SK-N-SH treated with all-trans-retinoic acid at 6 μM for 48 hours (cell line): ENCODE data around the gene NKAPL.

Source experiments
- ARNTL ChIP-seq: fragments of 450-650 bp; formaldehyde crosslinking; IDR thresholded peaks from 2 replicates; pipeline ENCODE4 v1.5.0; 2020; ENCODE audit warnings: low read depth, mild to moderate bottlenecking, moderate library complexity, borderline replicate concordance
- CREB5 ChIP-seq: fragments of 250-450 bp; sonication (Bioruptor Pico); IDR thresholded peaks from 2 replicates; pipeline ENCODE4 v1.5.1; 2020; ENCODE audit warnings: low read depth, mild to moderate bottlenecking, moderate library complexity
- ESRRG ChIP-seq: fragments of 250-450 bp; sonication (Bioruptor Pico); IDR thresholded peaks from 2 replicates; pipeline ENCODE4 v1.6.1; 2021; ENCODE audit warnings: mild to moderate bottlenecking
- RARB ChIP-seq: fragments of 250-450 bp; sonication (Bioruptor Pico); IDR thresholded peaks from 2 replicates; pipeline ENCODE4 v1.8.0; 2021; ENCODE audit warnings: mild to moderate bottlenecking, moderate library complexity
- TOX ChIP-seq: fragments of 250-450 bp; sonication (Bioruptor Pico); IDR thresholded peaks from 2 replicates; pipeline ENCODE4 v1.8.0; 2021; ENCODE audit warnings: mild to moderate bottlenecking, moderate library complexity, borderline replicate concordance
- ZFP30 ChIP-seq: fragments of 450-650 bp; formaldehyde crosslinking; IDR thresholded peaks from 2 replicates; pipeline ENCODE4 v1.5.0; 2022; ENCODE audit warnings: mild to moderate bottlenecking, moderate library complexity
- ZNF70 ChIP-seq: fragments of 450-650 bp; formaldehyde crosslinking; IDR thresholded peaks from 2 replicates; pipeline ENCODE4 v1.5.0; 2020; ENCODE audit warnings: mild to moderate bottlenecking, moderate library complexity
- ZNF8 ChIP-seq: fragments of 450-650 bp; formaldehyde crosslinking; IDR thresholded peaks from 2 replicates; pipeline ENCODE4 v1.5.0; 2020; ENCODE audit warnings: mild to moderate bottlenecking, moderate library complexity
- TF ChIP-seq, protein P1 (sequence below): fragments of 250-450 bp; sonication (Bioruptor Pico); IDR thresholded peaks from 2 replicates; pipeline ENCODE4 v1.8.0; 2020; ENCODE audit warnings: mild to moderate bottlenecking, moderate library complexity, borderline replicate concordance

DNA sequence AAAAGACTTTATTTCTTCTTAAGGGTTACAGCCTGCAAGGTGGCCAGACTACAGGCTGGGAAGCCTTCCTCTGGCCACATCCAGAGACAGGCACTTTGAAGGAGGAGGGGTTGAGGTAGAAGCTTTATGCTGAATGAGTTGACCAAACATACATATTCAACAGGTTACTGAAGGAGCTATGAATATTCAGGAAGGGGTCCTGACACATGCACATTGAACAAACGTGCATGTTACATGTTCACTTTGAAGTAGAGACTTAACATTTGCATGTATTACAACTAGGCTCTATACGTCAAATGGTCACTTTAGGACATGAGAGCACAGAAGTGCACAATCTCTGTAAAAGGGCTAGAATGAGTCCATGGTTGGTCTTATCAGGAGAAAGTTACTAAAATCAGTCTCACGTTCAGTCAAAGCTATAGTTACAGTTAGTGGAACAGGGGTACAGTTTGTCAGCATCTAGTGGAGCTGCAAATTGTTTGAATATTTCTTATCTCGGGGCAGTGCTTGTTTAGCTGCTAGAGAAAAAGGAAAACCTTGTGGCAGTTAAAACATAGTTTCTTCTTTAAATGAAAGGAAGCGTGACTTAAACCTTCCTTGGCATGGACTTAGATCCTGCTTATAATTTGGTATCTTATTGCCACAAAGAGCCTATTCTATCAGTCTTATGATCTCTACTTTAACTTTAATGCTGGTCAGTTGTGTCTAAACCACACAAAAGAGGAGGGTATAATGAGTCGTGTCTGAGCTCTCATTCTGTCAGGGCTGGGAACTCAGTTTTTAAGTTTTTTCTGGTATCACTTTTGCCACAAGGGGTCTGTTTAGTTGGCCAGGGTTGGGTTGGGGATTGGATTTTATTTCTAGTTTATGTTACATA lies 38.6 kb upstream of the NKAPL start:
- no peak for TF ChIP-seq ARNTL (CRISPR knock-in tag)
- TF ChIP-seq RARB (CRISPR knock-in tag), result no peak
- no peak for TF ChIP-seq ZNF8 (CRISPR knock-in tag)
- TF ChIP-seq ESRRG (CRISPR knock-in tag), result no peak
- TF ChIP-seq, protein P1, sequence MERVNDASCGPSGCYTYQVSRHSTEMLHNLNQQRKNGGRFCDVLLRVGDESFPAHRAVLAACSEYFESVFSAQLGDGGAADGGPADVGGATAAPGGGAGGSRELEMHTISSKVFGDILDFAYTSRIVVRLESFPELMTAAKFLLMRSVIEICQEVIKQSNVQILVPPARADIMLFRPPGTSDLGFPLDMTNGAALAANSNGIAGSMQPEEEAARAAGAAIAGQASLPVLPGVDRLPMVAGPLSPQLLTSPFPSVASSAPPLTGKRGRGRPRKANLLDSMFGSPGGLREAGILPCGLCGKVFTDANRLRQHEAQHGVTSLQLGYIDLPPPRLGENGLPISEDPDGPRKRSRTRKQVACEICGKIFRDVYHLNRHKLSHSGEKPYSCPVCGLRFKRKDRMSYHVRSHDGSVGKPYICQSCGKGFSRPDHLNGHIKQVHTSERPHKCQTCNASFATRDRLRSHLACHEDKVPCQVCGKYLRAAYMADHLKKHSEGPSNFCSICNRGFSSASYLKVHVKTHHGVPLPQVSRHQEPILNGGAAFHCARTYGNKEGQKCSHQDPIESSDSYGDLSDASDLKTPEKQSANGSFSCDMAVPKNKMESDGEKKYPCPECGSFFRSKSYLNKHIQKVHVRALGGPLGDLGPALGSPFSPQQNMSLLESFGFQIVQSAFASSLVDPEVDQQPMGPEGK (CRISPR knock-in tag), result no peak
- TF ChIP-seq ZNF70 (CRISPR knock-in tag), result no peak
- no peak for TF ChIP-seq ZFP30 (CRISPR knock-in tag)
- no peak for TF ChIP-seq CREB5 (CRISPR knock-in tag)
- TF ChIP-seq TOX, result no peak
